Endothelial cell of umbilical vein (primary cell): Measurements from ENCODE around the gene TMEM144. TPM values are rescaled to one million over a fixed set of nuclear protein-coding genes. Genes with fewer than 3 reads are reported as not detected.

Experiments used
- BruUV-seq: library from RNA; stranded (reverse); fragments of 400-500 nt; replicated peaks from 2 replicates; lab custom pipeline; 2021; lab: Mats Ljungman, UMichigan
- CTCF ChIA-PET: fragments of 300-600, 350-600 bp; sonication (Branson Sonifier 250); formaldehyde crosslinking; loops from one replicate; lab custom pipeline; 2021; ENCODE audit warnings: antibody characterized with exemption, inconsistent platforms; lab: Charles Lee
- POLR2A ChIA-PET: fragments of 300-600, 350-600 bp; sonication (Branson Sonifier 250); formaldehyde crosslinking; loops from one replicate; lab custom pipeline; 2021; ENCODE audit warnings: antibody characterized with exemption, inconsistent platforms; lab: Charles Lee
- DNase-seq: peaks from one replicate; pipeline ENCODE4 v3.0.0-alpha.2; 2011; ENCODE audit warnings: low read depth, low spot score
- FAIRE-seq: peaks from 2 replicates; lab custom pipeline; 2011; peaks lifted over from hg19 to GRCh38; lab: Jason Lieb, UNC
- H2AFZ ChIP-seq: 2 replicates; pipeline ENCODE4 v1.6.0; 2012; ENCODE audit warnings: low read depth, low read length, control low read depth, inconsistent platforms
- H3K27ac ChIP-seq: 2 replicates; pipeline ENCODE4 v1.5.1; 2011; ENCODE audit warnings: low read depth, mild to moderate bottlenecking, control low read depth, low read length, moderate library complexity; ENCODE audit not compliant: insufficient read depth
- H3K27me3 ChIP-seq, 2 experiments: 2 replicates each; pipeline versions ENCODE4 v1.6.0 to v1.6.1; 2011; ENCODE audit warnings: low read length in 2 of 2, mixed read lengths in 1 of 2; ENCODE audit not compliant: control insufficient read depth in 2 of 2, insufficient read depth in 2 of 2
- H3K36me3 ChIP-seq, 2 experiments: 2 replicates in 1 of 2; 3 replicates in 1 of 2; pipeline ENCODE4 v1.5.1; 2011; ENCODE audit warnings: low read length in 2 of 2, mild to moderate bottlenecking in 1 of 2, moderate library complexity in 1 of 2; ENCODE audit not compliant: control insufficient read depth in 2 of 2, insufficient read depth in 2 of 2; ENCODE audit errors: extremely low read depth in 1 of 2
- H3K4me1 ChIP-seq: 3 replicates; pipeline ENCODE4 v1.5.1; 2011; ENCODE audit warnings: mild to moderate bottlenecking, low read length; ENCODE audit not compliant: control insufficient read depth, insufficient read depth; ENCODE audit errors: extremely low read depth
- H3K4me2 ChIP-seq: 2 replicates; pipeline ENCODE4 v1.6.1; 2011; ENCODE audit warnings: low read length, control low read depth, mixed read lengths; ENCODE audit not compliant: insufficient read depth
- H3K4me3 ChIP-seq, 3 experiments: fragments of 200-600 bp in 1 of 3; sonication (generic), shearing (Covaris generic) in 1 of 3; replicated peaks in 1 of 3; 2 replicates each; pipeline ENCODE4 v1.5.1; 2011 to 2016; ENCODE audit warnings: control low read depth in 3 of 3, low read length in 3 of 3, mild to moderate bottlenecking in 2 of 3, inconsistent platforms in 1 of 3, low read depth in 1 of 3, moderate library complexity in 1 of 3; ENCODE audit not compliant: insufficient read depth in 1 of 3
- H3K79me2 ChIP-seq: 2 replicates; pipeline ENCODE4 v1.6.0; 2012; ENCODE audit warnings: low read length, inconsistent platforms; ENCODE audit not compliant: control insufficient read depth, insufficient read depth
- H3K9ac ChIP-seq: replicated peaks from 2 replicates; pipeline ENCODE3; 2011; ENCODE audit warnings: low read length, control low read depth; ENCODE audit not compliant: insufficient read depth; ENCODE audit errors: extremely low read depth
- H3K9me1 ChIP-seq: replicated peaks from 3 replicates; pipeline ENCODE4 v1.6.0; 2011; ENCODE audit warnings: mild to moderate bottlenecking, low read length; ENCODE audit not compliant: control insufficient read depth, insufficient read depth; ENCODE audit errors: extremely low read depth
- H3K9me3 ChIP-seq: replicated peaks from 2 replicates; pipeline ENCODE4 v1.5.1; 2012; ENCODE audit warnings: low read length, inconsistent platforms; ENCODE audit not compliant: control insufficient read depth, insufficient read depth
- H4K20me1 ChIP-seq: replicated peaks from 2 replicates; pipeline ENCODE3; 2011; ENCODE audit warnings: mild to moderate bottlenecking, low read length; ENCODE audit not compliant: control insufficient read depth, insufficient read depth; ENCODE audit errors: extremely low read depth
- EZH2 ChIP-seq: IDR thresholded peaks from 2 replicates; pipeline ENCODE4 v1.6.1; 2012; ENCODE audit warnings: borderline replicate concordance, low read depth, mild to moderate bottlenecking, moderate library complexity, low read length, inconsistent platforms; ENCODE audit not compliant: severe bottlenecking
- FOS ChIP-seq: IDR thresholded peaks from 2 replicates; pipeline ENCODE4 v1.6.1; 2011; ENCODE audit warnings: mild to moderate bottlenecking, low read length, moderate library complexity, borderline replicate concordance; ENCODE audit not compliant: insufficient read depth
- GATA2 ChIP-seq: IDR thresholded peaks from 2 replicates; pipeline ENCODE4 v1.7.0; 2011; ENCODE audit warnings: low read depth, mild to moderate bottlenecking, moderate library complexity, mixed read lengths, low read length; ENCODE audit not compliant: insufficient read length, insufficient read depth
- JUN ChIP-seq: IDR thresholded peaks from 2 replicates; pipeline ENCODE4 v1.6.1; 2011; ENCODE audit warnings: borderline replicate concordance, low read depth; ENCODE audit not compliant: insufficient read length, insufficient read depth
- MYC ChIP-seq: IDR thresholded peaks from one replicate; pipeline ENCODE4 v1.6.1; 2011; ENCODE audit warnings: mild to moderate bottlenecking, low read depth, low read length
- POLR2A ChIP-seq: IDR thresholded peaks from 2 replicates; pipeline ENCODE4 v1.6.1; 2012; ENCODE audit warnings: low read depth, mild to moderate bottlenecking, control low read depth, low read length
- POLR2AphosphoS5 ChIP-seq: IDR thresholded peaks from 2 replicates; pipeline ENCODE4 v1.6.1; 2012; ENCODE audit warnings: low read depth, mild to moderate bottlenecking, control low read depth, low read length, moderate library complexity; ENCODE audit not compliant: insufficient read depth
- dilution Hi-C: fragments of 300-500 bp; cut with MboI; formaldehyde crosslinking; loops from one replicate; pipeline ENCODE4 v1.15.0; 2019; ENCODE audit warnings: low sequenced_read_pairs; ENCODE audit not compliant: extremely low pct_ligation_motif_present
- intact Hi-C: fragments of 100-400 bp; cut with micrococcal nuclease; formaldehyde crosslinking; loops from one replicate; pipeline ENCODE4 v1.10.0; 2022
- polyA plus RNA-seq, 4 experiments: library from polyadenylated mRNA; depleted of rRNA in 3 of 4; stranded (reverse) in 3 of 4; unstranded in 1 of 4; fragments of >200 nt; gene quantifications; 2 replicates each; pipeline versions ENCODE4 v1.2.1 to v1.2.3, GENCODE V29; 2011 to 2012; ENCODE audit warnings: missing spikeins in 1 of 4
- total RNA-seq: library from RNA; stranded (reverse); gene quantifications from 2 replicates; pipeline ENCODE4 v1.2.3, GENCODE V29; 2021
- TF ChIP-seq, protein P1 (sequence below), 2 donors: IDR thresholded peaks; 1 replicate in 1 of 2; 2 replicates in 1 of 2; pipeline ENCODE4 v1.5.1; 2011; ENCODE audit warnings: low read length in 2 of 2, mild to moderate bottlenecking in 2 of 2, moderate library complexity in 2 of 2, control low read depth in 1 of 2, inconsistent platforms in 1 of 2, low read depth in 1 of 2; ENCODE audit not compliant: insufficient read depth in 1 of 2; ENCODE audit errors: extremely low read depth in 1 of 2
- TF ChIP-seq, protein P2 (sequence below): IDR thresholded peaks from 2 replicates; pipeline ENCODE4 v1.6.1; 2011; ENCODE audit not compliant: insufficient read depth, insufficient read length

Gene TMEM144
- total and polyA plus RNA-seq, 2 donors (not counting 3 experiments of a cell fraction or from before 2014, with no cell fraction given) = 10.5 to 23.0 TPM

DNA sequence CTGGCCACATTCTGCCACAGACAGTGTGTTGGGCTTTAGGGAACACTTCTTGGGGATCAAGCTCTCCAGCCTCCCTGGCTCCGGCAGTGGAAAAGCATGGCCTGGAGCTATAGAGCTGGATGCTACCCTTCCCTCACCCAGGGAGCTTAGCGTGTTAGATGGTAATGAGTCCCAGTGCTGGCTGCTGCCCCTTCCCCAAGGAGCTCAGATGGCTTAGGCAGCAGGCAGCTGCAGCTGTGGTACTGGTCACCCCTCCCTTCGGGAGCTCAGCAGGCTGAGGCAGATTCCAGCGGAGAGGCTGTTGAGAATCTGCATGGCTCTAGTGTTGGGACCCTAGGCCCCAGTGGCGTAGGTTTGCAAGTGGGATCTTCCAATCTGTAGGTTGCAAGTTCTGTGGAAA lies 19.5 kb downstream of the TMEM144 start:
- BruUV-seq = no TSS peak
- no peak overlapping the region for H3K27ac ChIP-seq
- no peaks in the 10 kb centered on the region for H4K20me1 ChIP-seq
- TF ChIP-seq, protein P1, sequence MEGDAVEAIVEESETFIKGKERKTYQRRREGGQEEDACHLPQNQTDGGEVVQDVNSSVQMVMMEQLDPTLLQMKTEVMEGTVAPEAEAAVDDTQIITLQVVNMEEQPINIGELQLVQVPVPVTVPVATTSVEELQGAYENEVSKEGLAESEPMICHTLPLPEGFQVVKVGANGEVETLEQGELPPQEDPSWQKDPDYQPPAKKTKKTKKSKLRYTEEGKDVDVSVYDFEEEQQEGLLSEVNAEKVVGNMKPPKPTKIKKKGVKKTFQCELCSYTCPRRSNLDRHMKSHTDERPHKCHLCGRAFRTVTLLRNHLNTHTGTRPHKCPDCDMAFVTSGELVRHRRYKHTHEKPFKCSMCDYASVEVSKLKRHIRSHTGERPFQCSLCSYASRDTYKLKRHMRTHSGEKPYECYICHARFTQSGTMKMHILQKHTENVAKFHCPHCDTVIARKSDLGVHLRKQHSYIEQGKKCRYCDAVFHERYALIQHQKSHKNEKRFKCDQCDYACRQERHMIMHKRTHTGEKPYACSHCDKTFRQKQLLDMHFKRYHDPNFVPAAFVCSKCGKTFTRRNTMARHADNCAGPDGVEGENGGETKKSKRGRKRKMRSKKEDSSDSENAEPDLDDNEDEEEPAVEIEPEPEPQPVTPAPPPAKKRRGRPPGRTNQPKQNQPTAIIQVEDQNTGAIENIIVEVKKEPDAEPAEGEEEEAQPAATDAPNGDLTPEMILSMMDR (IDR thresholded peaks at IDR 0.05; ENCODE audit: extremely low read depth in 1 of 2, insufficient read depth in 1 of 2, low read depth in 1 of 2, low read length in 2 of 2) = no peak
- TF ChIP-seq POLR2AphosphoS5 (no peak), JUN (no peak)
- no peaks in the 10 kb centered on the region for H3K79me2 ChIP-seq
- no peak for DNase-seq
- ChIA-PET POLR2A (no interaction called here), CTCF (no interaction called here)
- no peaks in the 10 kb centered on the region for H3K27me3 ChIP-seq
- H3K36me3 ChIP-seq = peaks cover 0 to 21% of the 10 kb centered on the region in 2 experiments
- H3K9me1 ChIP-seq = no peaks in the 10 kb centered on the region
- no peak overlapping the region for H3K4me3 ChIP-seq
- no peaks in the 10 kb centered on the region for H3K9me3 ChIP-seq
- H2AFZ ChIP-seq = no peak overlapping the region
- H3K4me1 ChIP-seq = no peaks in the 10 kb centered on the region
- FAIRE-seq = no peak
- H3K4me2 ChIP-seq = no peak overlapping the region
- intact Hi-C loops = no loop called here
- no peak overlapping the region for H3K9ac ChIP-seq
- dilution Hi-C loops = no loop called here

DNA sequence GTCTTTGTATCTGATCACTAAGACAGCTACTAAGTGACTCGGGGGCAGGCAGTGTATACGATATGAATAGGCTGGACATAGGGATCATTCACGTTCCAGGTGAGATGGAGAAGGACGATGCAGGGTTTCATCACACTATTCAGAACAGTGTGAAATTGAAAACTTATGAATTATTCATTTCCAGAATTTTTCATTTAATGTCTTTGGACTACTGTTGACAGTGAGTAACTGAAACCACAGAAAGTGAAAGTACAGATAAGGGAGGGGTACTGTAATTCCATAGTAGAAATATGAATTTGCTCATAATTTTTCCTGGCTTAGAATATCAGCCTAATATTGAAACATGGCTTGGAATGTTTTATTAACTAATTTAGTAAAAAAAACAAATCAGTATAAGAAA lies 24.4 kb downstream of the TMEM144 start:
- CTCF ChIA-PET = interaction anchor here (0.6 to 2.6 kb wide), 2 partner anchors 14 to 20 kb away, joined by 4 to 7 read pairs; no protein-coding TSS in a partner anchor
- intact Hi-C loops (no loop called here), dilution Hi-C loops (no loop called here)
- Histone ChIP-seq H2AFZ (no peak overlapping the region), H3K4me1 (no peaks in the 10 kb centered on the region), H3K9ac (no peak overlapping the region), H3K4me2 (no peak overlapping the region), H3K4me3 (no peak overlapping the region), H3K79me2 (no peaks in the 10 kb centered on the region), H4K20me1 (no peaks in the 10 kb centered on the region), H3K9me1 (no peaks in the 10 kb centered on the region), H3K36me3 (peaks cover 0 to 17% of the 10 kb centered on the region in 2 experiments), H3K27ac (no peak overlapping the region), H3K27me3 (no peaks in the 10 kb centered on the region), H3K9me3 (no peaks in the 10 kb centered on the region)
- FAIRE-seq (no peak), DNase-seq (no peak)
- no TSS peak for BruUV-seq
- POLR2A ChIA-PET = no interaction called here
- no peak for TF ChIP-seq POLR2AphosphoS5
- no peak for TF ChIP-seq GATA2
- no peak for TF ChIP-seq JUN
- TF ChIP-seq EZH2 = no peak
- no peak for TF ChIP-seq FOS
- TF ChIP-seq, protein P2, sequence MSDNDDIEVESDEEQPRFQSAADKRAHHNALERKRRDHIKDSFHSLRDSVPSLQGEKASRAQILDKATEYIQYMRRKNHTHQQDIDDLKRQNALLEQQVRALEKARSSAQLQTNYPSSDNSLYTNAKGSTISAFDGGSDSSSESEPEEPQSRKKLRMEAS = no peak
- TF ChIP-seq, protein P1 (IDR thresholded peaks at IDR 0.05; ENCODE audit: extremely low read depth in 1 of 2, insufficient read depth in 1 of 2, low read depth in 1 of 2, low read length in 2 of 2) = no peak
- TF ChIP-seq POLR2A = no peak
- no peak for TF ChIP-seq MYC
